HFF-Myc (cell line): Measurements from ENCODE around the gene GAS7.

ENCODE experiments used
- DNase-seq: peaks from one replicate; pipeline ENCODE4 v3.0.0-alpha.2; 2011; ENCODE audit warnings: low read depth; ENCODE audit errors: extremely low read depth
- H3K4me3 ChIP-seq: replicated peaks from 2 replicates; pipeline ENCODE4 v1.5.1; 2011; ENCODE audit warnings: low read depth, mild to moderate bottlenecking, control low read depth, low read length
- TF ChIP-seq, protein P1 (sequence below): IDR thresholded peaks from 2 replicates; pipeline ENCODE4 v1.5.1; 2012; ENCODE audit warnings: mild to moderate bottlenecking, low read depth, low read length, control low read depth; ENCODE audit errors: missing control alignments

GAS7 gene

DNA sequence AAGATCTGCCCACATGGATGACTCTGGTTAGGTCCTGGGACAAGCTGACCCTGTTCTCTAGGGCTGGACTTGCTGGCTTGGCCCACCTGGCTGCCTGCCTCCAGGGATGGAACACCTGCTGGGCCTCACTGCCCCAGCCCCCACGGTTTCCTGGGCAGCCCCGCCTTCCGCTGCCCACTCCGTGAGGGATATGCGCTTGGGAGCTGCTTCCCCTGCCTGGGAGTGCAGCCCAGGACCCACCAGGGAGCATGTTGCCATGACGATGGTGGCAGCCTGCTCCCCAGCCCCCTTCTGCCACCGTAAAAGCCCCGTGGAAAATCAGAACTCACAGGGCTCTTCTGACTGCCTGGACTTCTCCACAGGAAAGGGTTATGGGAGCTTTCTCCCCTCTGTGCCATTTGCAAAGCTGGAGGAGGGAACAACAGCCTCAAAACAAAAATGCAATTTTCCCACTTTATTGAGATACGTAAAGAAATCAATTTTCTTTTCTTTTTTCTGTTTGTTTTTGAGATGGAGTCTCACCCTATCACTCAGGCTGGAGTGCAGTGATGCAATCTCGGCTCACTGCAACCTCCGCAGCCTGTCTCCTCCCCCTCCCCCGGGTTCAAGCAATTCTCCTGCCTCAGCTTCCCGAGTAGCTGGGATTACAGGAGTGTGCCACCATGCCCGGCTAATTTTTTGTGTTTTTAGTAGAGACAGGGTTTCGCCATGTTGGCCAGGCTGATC is 18.0 kb upstream of the GAS7 start:
- DNase-seq, result no peak

DNA sequence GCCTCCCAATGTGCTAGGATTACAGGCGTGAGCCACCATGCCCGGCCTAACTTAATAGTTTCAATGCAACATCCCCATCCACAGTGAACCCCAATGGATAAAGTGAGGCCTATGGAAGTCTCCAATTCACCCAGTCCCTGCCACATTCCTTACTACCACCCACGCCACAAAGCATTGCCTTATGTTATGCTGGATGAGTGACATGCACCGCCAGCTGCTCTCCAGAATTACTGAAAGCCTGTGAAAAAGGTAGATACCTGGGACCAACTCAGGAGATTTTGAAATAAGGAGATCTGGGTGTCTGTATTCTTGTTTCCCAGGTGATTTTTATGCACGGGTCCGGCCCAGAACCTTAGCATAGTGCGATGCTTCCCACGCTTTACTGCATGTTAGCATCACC is 16.9 kb upstream of the GAS7 start:
- TF ChIP-seq, protein P1, sequence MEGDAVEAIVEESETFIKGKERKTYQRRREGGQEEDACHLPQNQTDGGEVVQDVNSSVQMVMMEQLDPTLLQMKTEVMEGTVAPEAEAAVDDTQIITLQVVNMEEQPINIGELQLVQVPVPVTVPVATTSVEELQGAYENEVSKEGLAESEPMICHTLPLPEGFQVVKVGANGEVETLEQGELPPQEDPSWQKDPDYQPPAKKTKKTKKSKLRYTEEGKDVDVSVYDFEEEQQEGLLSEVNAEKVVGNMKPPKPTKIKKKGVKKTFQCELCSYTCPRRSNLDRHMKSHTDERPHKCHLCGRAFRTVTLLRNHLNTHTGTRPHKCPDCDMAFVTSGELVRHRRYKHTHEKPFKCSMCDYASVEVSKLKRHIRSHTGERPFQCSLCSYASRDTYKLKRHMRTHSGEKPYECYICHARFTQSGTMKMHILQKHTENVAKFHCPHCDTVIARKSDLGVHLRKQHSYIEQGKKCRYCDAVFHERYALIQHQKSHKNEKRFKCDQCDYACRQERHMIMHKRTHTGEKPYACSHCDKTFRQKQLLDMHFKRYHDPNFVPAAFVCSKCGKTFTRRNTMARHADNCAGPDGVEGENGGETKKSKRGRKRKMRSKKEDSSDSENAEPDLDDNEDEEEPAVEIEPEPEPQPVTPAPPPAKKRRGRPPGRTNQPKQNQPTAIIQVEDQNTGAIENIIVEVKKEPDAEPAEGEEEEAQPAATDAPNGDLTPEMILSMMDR, result no peak
- DNase-seq, result no peak
- H3K4me3 ChIP-seq, result no peak overlapping the region

More for the DNA sequence above, 18.0 kb upstream of the GAS7 start:
- TF ChIP-seq, protein P1, result no peak
- H3K4me3 ChIP-seq, result no peak overlapping the region

DNA sequence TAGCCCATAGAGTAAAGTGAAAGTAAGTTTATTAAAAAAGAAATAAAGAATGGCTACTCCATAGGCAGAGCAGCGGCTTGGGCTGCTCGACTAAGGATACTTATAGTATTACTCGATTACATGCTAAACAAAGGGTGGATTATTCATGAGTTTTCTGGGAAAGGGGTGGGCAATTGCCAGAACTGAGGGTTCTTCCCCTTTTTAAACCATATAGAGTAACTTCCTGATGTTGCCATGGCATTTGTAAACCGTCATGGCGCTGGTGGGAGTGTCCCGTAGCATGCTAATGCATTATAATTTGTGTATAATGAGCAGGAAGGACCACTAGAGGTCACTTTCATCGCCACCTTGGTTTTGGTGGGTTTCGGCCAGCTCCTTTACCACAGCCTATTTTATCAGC is 13.3 kb upstream of the GAS7 start:
- TF ChIP-seq, protein P1, result no peak
- no peak for DNase-seq

DNA sequence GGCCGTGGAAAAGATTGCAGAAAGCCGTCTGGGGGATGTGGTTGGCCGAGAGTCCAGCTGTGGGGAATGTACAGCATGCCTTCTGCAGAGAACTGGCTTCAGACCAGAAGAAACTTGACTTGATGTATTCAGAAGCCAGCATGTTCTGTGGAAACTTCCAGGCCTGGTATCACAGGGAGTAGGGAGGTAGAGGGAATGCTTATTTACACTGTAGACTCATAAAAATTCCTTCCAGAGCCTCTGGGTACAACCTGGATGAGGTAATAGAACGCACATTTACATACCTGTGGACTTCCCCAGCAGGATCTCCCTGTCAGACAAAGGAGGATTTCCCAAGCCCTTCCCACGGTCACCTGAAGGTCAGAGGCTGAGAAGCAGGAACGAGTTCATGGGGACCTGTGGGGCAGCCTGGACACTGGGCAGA is 11.8 kb upstream of the GAS7 start:
- DNase-seq, result peak; percentile 37
- H3K4me3 ChIP-seq, result no peak overlapping the region
- TF ChIP-seq, protein P1, result no peak

More for the DNA sequence above, 13.3 kb upstream of the GAS7 start:
- no peak overlapping the region for H3K4me3 ChIP-seq

DNA sequence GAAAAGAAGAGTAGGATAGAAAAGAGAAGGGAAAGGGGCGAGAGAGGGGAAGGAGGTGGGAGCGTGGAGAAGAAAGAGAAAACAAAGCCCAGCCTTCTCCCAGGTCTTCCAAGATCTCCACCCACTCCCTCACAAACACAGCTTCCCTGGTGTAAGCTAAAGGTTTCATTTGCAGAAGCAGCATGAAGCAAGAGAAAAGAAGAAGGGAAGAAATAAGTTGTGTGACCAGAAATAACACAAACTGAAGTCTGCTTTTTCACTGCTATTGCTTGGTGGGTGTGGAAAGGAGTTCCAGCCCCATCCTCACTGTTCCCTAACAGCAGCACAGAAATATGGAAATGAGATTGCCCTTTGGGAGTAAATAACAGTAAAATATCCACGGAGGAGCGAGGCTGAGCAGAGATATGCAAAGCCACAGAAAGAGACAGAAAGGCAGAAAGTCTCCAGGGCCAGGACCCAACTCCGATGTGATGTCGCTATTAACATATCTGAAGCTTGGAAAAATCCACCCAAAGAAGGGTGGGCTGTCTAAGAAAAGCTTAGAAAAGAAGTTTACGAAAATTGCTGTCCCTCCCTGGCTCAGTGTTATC is 10.3 kb upstream of the GAS7 start:
- no peak for DNase-seq
- no peak overlapping the region for H3K4me3 ChIP-seq
- TF ChIP-seq, protein P1, result no peak

DNA sequence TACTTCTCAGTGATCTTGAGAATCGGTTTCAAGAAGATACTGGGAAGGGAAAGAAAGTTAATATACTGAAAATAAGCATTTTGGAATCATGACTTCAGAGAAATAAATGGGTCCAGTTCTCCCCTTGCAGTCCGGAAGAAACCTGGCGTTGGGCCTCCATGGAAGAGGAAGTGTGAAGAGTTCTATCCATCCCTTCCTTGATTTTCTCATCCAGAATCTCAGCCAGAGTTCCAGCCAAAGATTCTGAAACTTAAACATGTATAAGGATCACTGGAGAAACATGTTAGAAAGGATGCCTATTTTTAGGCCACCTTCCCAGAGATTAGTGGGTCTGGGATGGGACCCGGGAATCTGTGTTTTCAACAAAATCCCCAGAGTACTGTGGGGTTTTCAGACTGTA is 8.7 kb upstream of the GAS7 start:
- H3K4me3 ChIP-seq, result no peak overlapping the region
- TF ChIP-seq, protein P1, result no peak
- no peak for DNase-seq
